GM12873 (cell line): Measurements from ENCODE around the gene SAMD1.

Experiments used
- CTCF ChIP-seq: IDR thresholded peaks from 2 replicates; pipeline ENCODE4 v1.5.1; 2012; ENCODE audit warnings: low read depth, mild to moderate bottlenecking, moderate library complexity, low read length, control low read depth; ENCODE audit not compliant: insufficient read depth; ENCODE audit errors: missing control alignments

The SAMD1 gene

GRCh38 chr19:14061081-14061749 lies 29.3 kb downstream of the SAMD1 start:
- TF ChIP-seq CTCF = no peak

GRCh38 chr19:14059652-14060155 lies 30.8 kb downstream of the SAMD1 start:
- no peak for TF ChIP-seq CTCF

- TF ChIP-seq CTCF = peak; percentile 86
Measured at GRCh38 chr19:14059093-14059480, 31.5 kb downstream of the SAMD1 start.

- TF ChIP-seq CTCF = no peak
Measured at GRCh38 chr19:14058182-14059092, 32.1 kb downstream of the SAMD1 start.

- TF ChIP-seq CTCF = no peak
Measured at GRCh38 chr19:14056741-14057356, 33.7 kb downstream of the SAMD1 start.

GRCh38 chr19:14056069-14056666 lies 34.4 kb downstream of the SAMD1 start:
- TF ChIP-seq CTCF = no peak
